ENCODE results near the gene DIAPH1.

DNA sequence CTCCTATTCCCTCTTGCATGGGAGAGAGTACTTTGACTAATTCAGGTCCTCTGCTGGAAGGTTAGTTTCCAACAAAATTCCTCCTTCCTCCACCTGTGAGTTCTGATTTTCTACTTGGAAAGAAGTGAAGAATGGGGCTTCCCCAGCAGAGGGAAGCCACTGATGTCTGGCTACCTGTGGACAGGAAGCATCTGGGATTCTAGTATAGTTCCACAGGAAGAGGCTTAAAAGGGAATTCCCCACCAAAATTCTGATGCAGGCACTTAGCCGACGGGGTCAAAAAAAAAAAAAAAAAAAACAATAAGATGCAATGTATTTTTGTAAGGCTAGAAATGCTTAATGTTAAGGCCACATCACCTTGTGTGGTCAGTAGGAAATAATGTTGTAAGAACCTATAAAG is 96.5 kb downstream of the DIAPH1 start:
- TF ChIP-seq, protein P1, sequence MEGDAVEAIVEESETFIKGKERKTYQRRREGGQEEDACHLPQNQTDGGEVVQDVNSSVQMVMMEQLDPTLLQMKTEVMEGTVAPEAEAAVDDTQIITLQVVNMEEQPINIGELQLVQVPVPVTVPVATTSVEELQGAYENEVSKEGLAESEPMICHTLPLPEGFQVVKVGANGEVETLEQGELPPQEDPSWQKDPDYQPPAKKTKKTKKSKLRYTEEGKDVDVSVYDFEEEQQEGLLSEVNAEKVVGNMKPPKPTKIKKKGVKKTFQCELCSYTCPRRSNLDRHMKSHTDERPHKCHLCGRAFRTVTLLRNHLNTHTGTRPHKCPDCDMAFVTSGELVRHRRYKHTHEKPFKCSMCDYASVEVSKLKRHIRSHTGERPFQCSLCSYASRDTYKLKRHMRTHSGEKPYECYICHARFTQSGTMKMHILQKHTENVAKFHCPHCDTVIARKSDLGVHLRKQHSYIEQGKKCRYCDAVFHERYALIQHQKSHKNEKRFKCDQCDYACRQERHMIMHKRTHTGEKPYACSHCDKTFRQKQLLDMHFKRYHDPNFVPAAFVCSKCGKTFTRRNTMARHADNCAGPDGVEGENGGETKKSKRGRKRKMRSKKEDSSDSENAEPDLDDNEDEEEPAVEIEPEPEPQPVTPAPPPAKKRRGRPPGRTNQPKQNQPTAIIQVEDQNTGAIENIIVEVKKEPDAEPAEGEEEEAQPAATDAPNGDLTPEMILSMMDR (conservative IDR thresholded peaks at IDR 0.05; ENCODE audit: low read length) = no peak
- no peak for TF ChIP-seq EZH2phosphoT487 (IDR thresholded peaks at IDR 0.05; ENCODE audit: borderline replicate concordance)
